Smooth muscle cell (in vitro differentiated cells): ENCODE results near the gene LSMEM2. TPM values are rescaled to one million over a fixed set of nuclear protein-coding genes. Genes with fewer than 3 reads are reported as not detected.

Source experiments
- DNase-seq: peaks from one replicate; lab custom pipeline; 2025; ENCODE audit not compliant: unreplicated experiment; lab: John Stamatoyannopoulos, UW
- H2AFZ ChIP-seq: fragments of 200-600 bp; sonication (generic); 2 replicates; pipeline ENCODE4 v1.6.0; 2016; ENCODE audit warnings: antibody characterized with exemption, low read depth, mild to moderate bottlenecking
- H3F3A ChIP-seq: fragments of 200-600 bp; sonication (generic); 2 replicates; pipeline ENCODE4 v1.6.0; 2017; ENCODE audit warnings: antibody characterized with exemption, low read depth
- H3K27ac ChIP-seq: fragments of 200-600 bp; sonication (generic); 2 replicates; pipeline ENCODE4 v1.5.1; 2016; ENCODE audit warnings: low read depth, mild to moderate bottlenecking
- H3K27me3 ChIP-seq: fragments of 200-600 bp; sonication (generic); 2 replicates; pipeline ENCODE4 v1.6.1; 2016; ENCODE audit warnings: low read depth, mild to moderate bottlenecking
- H3K36me3 ChIP-seq: fragments of 200-600 bp; sonication (generic); 2 replicates; pipeline ENCODE4 v1.5.1; 2016; ENCODE audit warnings: low read depth
- H3K4me1 ChIP-seq: fragments of 200-600 bp; sonication (generic); 2 replicates; pipeline ENCODE4 v1.5.1; 2016; ENCODE audit warnings: low read depth
- H3K4me2 ChIP-seq: fragments of 200-600 bp; sonication (generic); 2 replicates; pipeline ENCODE4 v1.6.0; 2016; ENCODE audit warnings: mild to moderate bottlenecking
- H3K4me3 ChIP-seq: fragments of 200-600 bp; sonication (generic); 2 replicates; pipeline ENCODE4 v1.5.1; 2016; ENCODE audit warnings: mild to moderate bottlenecking
- H3K79me2 ChIP-seq: fragments of 200-600 bp; sonication (generic); 2 replicates; pipeline ENCODE4 v1.6.0; 2016; ENCODE audit warnings: low read depth, mild to moderate bottlenecking
- H3K9ac ChIP-seq: fragments of 200-600 bp; sonication (generic); 2 replicates; pipeline ENCODE4 v1.6.0; 2016; ENCODE audit warnings: low read depth
- H3K9me3 ChIP-seq: fragments of 200-600 bp; sonication (generic); replicated peaks from 2 replicates; pipeline ENCODE4 v1.5.1; 2016; ENCODE audit warnings: low read depth
- H4K20me1 ChIP-seq: fragments of 200-600 bp; sonication (generic); 2 replicates; pipeline ENCODE4 v1.6.0; 2016; ENCODE audit warnings: low read depth
- WGBS: methylation state at CpG from one replicate; pipeline ENCODE4 v1.1.7; 2016; ENCODE audit warnings: low lambda C conversion rate; 5-methylcytosine and 5-hydroxymethylcytosine counted together
- polyA plus RNA-seq: library from polyadenylated mRNA; unstranded; fragments of >200 nt; fragmentation: Nextera tagmentation; extraction: Ambion mirVana; gene quantifications from 2 replicates; pipeline ENCODE4 v1.2.1, GENCODE V29; 2016
- total RNA-seq: library from RNA; depleted of rRNA; stranded (reverse); fragments of >200 nt; gene quantifications from 2 replicates; pipeline ENCODE4 v1.2.3, GENCODE V29; 2014
- TF ChIP-seq, protein P1 (sequence below): fragments of 200-600 bp; sonication (generic); IDR thresholded peaks from 2 replicates; pipeline ENCODE4 v1.5.1; 2017; ENCODE audit warnings: borderline replicate concordance, mild to moderate bottlenecking, antibody characterized with exemption; ENCODE audit not compliant: insufficient read depth, poor library complexity, severe bottlenecking

LSMEM2 gene
- total and polyA plus RNA-seq, 2 experiments from 2014 or later: 0.09 TPM; not detected in 1

DNA sequence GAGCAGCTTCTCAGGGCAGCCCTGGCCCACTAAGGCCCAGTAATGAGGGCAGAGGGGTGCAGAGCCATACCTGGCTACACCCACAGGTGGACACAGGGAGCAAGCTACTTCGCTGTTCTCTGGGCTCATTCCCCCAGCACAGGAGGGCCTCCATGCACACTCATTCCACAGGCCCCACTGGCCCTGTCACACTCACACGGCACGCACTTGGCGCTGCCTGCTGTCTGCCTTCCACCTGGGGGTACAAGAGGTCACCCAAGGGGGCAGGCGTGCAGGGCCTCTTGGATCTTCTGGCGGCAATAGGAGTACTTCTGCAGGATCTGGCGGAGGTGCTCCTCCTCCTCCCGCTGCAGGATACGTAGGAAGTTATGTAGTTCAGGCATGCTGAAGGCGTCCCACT lies 51.4 kb downstream of the LSMEM2 start:
- DNase-seq: no peak
- 98% methylated on average over 10 of the region's 10 CpGs for WGBS
- Histone ChIP-seq H3K27me3 (no peaks in the 10 kb centered on the region), H3K4me1 (peaks cover 24% of the 10 kb centered on the region), H3K79me2 (peaks cover 63% of the 10 kb centered on the region), H3K36me3 (no peaks in the 10 kb centered on the region), H2AFZ (no peak overlapping the region), H3K9ac (no peak overlapping the region), H3K9me3 (no peaks in the 10 kb centered on the region), H4K20me1 (peaks cover 39% of the 10 kb centered on the region), H3K27ac (no peak overlapping the region), H3F3A (peaks cover 16% of the 10 kb centered on the region), H3K4me2 (no peak overlapping the region), H3K4me3 (no peak overlapping the region)
- TF ChIP-seq, protein P1, sequence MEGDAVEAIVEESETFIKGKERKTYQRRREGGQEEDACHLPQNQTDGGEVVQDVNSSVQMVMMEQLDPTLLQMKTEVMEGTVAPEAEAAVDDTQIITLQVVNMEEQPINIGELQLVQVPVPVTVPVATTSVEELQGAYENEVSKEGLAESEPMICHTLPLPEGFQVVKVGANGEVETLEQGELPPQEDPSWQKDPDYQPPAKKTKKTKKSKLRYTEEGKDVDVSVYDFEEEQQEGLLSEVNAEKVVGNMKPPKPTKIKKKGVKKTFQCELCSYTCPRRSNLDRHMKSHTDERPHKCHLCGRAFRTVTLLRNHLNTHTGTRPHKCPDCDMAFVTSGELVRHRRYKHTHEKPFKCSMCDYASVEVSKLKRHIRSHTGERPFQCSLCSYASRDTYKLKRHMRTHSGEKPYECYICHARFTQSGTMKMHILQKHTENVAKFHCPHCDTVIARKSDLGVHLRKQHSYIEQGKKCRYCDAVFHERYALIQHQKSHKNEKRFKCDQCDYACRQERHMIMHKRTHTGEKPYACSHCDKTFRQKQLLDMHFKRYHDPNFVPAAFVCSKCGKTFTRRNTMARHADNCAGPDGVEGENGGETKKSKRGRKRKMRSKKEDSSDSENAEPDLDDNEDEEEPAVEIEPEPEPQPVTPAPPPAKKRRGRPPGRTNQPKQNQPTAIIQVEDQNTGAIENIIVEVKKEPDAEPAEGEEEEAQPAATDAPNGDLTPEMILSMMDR: no peak

GRCh38 chr3:50331364-50331907 lies 52.5 kb downstream of the LSMEM2 start:
- Histone ChIP-seq H3K79me2 (peaks cover 72% of the 10 kb centered on the region), H3K9ac (no peak overlapping the region), H3K4me2 (no peak overlapping the region), H3K9me3 (no peaks in the 10 kb centered on the region), H3K4me3 (no peak overlapping the region), H4K20me1 (peaks cover 48% of the 10 kb centered on the region), H3K4me1 (peaks cover 34% of the 10 kb centered on the region), H3K27ac (no peak overlapping the region), H3K27me3 (no peaks in the 10 kb centered on the region), H2AFZ (no peak overlapping the region), H3F3A (peaks cover 16% of the 10 kb centered on the region), H3K36me3 (no peaks in the 10 kb centered on the region)
- TF ChIP-seq, protein P1: no peak
- WGBS: 97% methylated on average over 19 of the region's 19 CpGs
- no peak for DNase-seq

DNA sequence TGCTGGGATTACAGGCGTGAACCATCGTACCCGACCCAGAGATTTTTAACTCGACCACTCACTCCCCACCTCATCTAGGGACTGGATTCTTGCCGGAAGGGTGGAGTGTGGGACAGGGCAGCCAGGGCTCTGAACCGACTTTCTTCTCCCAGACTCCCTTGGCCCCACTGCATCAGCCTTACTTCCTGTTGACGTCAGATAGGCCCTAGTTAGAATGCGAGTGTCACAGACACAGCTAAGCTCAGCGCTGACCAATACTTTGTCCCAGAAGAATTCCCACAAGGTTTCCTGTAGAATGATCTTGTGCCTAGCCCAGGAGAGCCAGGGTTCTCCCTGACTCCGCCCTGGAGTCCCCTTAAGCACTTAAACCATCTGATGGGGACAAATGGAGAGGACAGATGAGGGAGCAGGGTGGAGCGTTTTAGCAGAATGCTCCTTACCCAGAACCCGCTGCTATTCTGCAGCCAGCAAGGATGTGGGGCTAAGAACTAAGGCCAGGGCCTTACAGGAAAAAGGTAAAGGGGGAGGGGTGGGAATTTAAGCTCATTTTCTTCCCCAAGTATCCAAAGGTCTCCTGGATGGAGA lies 54.9 kb downstream of the LSMEM2 start:
- WGBS: 70% methylated on average over 12 of the region's 12 CpGs
- Histone ChIP-seq H3K9ac (peak overlapping the region; percentile 39), H3K9me3 (no peaks in the 10 kb centered on the region), H2AFZ (no peak overlapping the region), H3K36me3 (no peaks in the 10 kb centered on the region), H3K79me2 (peaks cover 62% of the 10 kb centered on the region), H3K4me1 (peaks cover 32% of the 10 kb centered on the region), H3K27ac (peak overlapping the region; percentile 93), H3F3A (peaks cover 21% of the 10 kb centered on the region), H3K4me2 (peak overlapping the region; percentile 89), H4K20me1 (peaks cover 48% of the 10 kb centered on the region), H3K4me3 (no peak overlapping the region), H3K27me3 (no peaks in the 10 kb centered on the region)
- DNase-seq: no peak
- TF ChIP-seq, protein P1: no peak
